Activated CD4-positive, alpha-beta T cell treated with anti-CD3 and anti-CD28 coated beads, Interleukin-2, amount 10 ng/mL, durations not matched to agents 24 days and 14 days (primary cell): ENCODE data around the gene BLOC1S1. TPM values are rescaled to one million over a fixed set of nuclear protein-coding genes. Genes with fewer than 3 reads are reported as not detected.

Experiments
- DNase-seq: peaks from one replicate; pipeline ENCODE4 v3.0.0; 2022
- H3K27ac Mint-ChIP-seq: one replicate; pipeline ENCODE4 v1.8.0; 2022; ENCODE audit warnings: mild to moderate bottlenecking, mixed read lengths
- H3K27me3 Mint-ChIP-seq: one replicate; pipeline ENCODE4 v1.8.0; 2022; ENCODE audit warnings: mixed read lengths
- H3K36me3 Mint-ChIP-seq: one replicate; pipeline ENCODE4 v1.8.0; 2022; ENCODE audit warnings: low read depth, mild to moderate bottlenecking, mixed read lengths
- H3K4me1 Mint-ChIP-seq: one replicate; pipeline ENCODE4 v1.8.0; 2021; ENCODE audit warnings: mixed read lengths
- H3K4me3 Mint-ChIP-seq: one replicate; pipeline ENCODE4 v1.8.0; 2022; ENCODE audit warnings: mild to moderate bottlenecking, moderate library complexity, mixed read lengths
- H3K9me3 Mint-ChIP-seq: one replicate; pipeline ENCODE4 v1.8.0; 2021; ENCODE audit warnings: mixed read lengths
- intact Hi-C: fragments of 100-400 bp; cut with micrococcal nuclease; formaldehyde crosslinking; loops from one replicate; pipeline ENCODE4 v1.15.1; 2023
- total RNA-seq: library from RNA; stranded (reverse); gene quantifications from 2 replicates; pipeline ENCODE4 v1.2.3, GENCODE V29; 2022

Gene BLOC1S1
- total RNA-seq, 1 donor from 2014 or later, result 62.7 TPM

- Mint-ChIP-seq H3K4me3 (no peak overlapping the region), H3K4me1 (peaks cover 27% of the 10 kb centered on the region), H3K27me3 (no peaks in the 10 kb centered on the region), H3K9me3 (no peaks in the 10 kb centered on the region), H3K36me3 (peaks cover 21% of the 10 kb centered on the region), H3K27ac (no peak overlapping the region)
- no peak for DNase-seq
- intact Hi-C loops, result no loop called here
These were observed 5.9 kb downstream of the BLOC1S1 start for GRCh38 chr12:55721601-55722213.

GRCh38 chr12:55722948-55723347 is 7.1 kb downstream of the BLOC1S1 start:
- intact Hi-C loops, result no loop called here
- peaks cover 27% of the 10 kb centered on the region for H3K4me1 Mint-ChIP-seq
- no peak for DNase-seq
- H3K4me3 Mint-ChIP-seq, result no peak overlapping the region
- H3K36me3 Mint-ChIP-seq, result peaks cover 29% of the 10 kb centered on the region
- no peaks in the 10 kb centered on the region for H3K9me3 Mint-ChIP-seq
- no peaks in the 10 kb centered on the region for H3K27me3 Mint-ChIP-seq
- no peak overlapping the region for H3K27ac Mint-ChIP-seq

GRCh38 chr12:55723516-55724225 is 7.8 kb downstream of the BLOC1S1 start:
- no peak for DNase-seq
- no peaks in the 10 kb centered on the region for H3K27me3 Mint-ChIP-seq
- intact Hi-C loops, result loop anchor here (1.0 kb wide), 1 partner anchor 14 kb away; no protein-coding TSS in a partner anchor
- H3K27ac Mint-ChIP-seq, result no peak overlapping the region
- H3K36me3 Mint-ChIP-seq, result peaks cover 29% of the 10 kb centered on the region
- no peaks in the 10 kb centered on the region for H3K9me3 Mint-ChIP-seq
- H3K4me3 Mint-ChIP-seq, result no peak overlapping the region
- H3K4me1 Mint-ChIP-seq, result peaks cover 22% of the 10 kb centered on the region

GRCh38 chr12:55724226-55724939 is 8.5 kb downstream of the BLOC1S1 start:
- peaks cover 22% of the 10 kb centered on the region for H3K4me1 Mint-ChIP-seq
- peaks cover 27% of the 10 kb centered on the region for H3K36me3 Mint-ChIP-seq
- peak overlapping the region; percentile 16 for H3K27ac Mint-ChIP-seq
- H3K9me3 Mint-ChIP-seq, result no peaks in the 10 kb centered on the region
- DNase-seq, result peak; percentile 90
- intact Hi-C loops, result loop anchor here (1.0 kb wide), 1 partner anchor 13 kb away; no protein-coding TSS in a partner anchor
- no peaks in the 10 kb centered on the region for H3K27me3 Mint-ChIP-seq
- H3K4me3 Mint-ChIP-seq, result no peak overlapping the region

GRCh38 chr12:55724940-55725309 is 9.1 kb downstream of the BLOC1S1 start:
- Mint-ChIP-seq H3K4me3 (no peak overlapping the region), H3K36me3 (peaks cover 29% of the 10 kb centered on the region), H3K27me3 (no peaks in the 10 kb centered on the region), H3K9me3 (no peaks in the 10 kb centered on the region), H3K27ac (no peak overlapping the region), H3K4me1 (peaks cover 26% of the 10 kb centered on the region)
- DNase-seq, result no peak
- intact Hi-C loops, result loop anchor here (1.0 kb wide), 1 partner anchor 12 kb away; no protein-coding TSS in a partner anchor

- Mint-ChIP-seq H3K36me3 (peaks cover 29% of the 10 kb centered on the region), H3K27me3 (no peaks in the 10 kb centered on the region), H3K27ac (no peak overlapping the region), H3K9me3 (no peaks in the 10 kb centered on the region), H3K4me3 (no peak overlapping the region), H3K4me1 (peaks cover 32% of the 10 kb centered on the region)
- DNase-seq, result no peak
- intact Hi-C loops, result no loop called here
These were observed 9.7 kb downstream of the BLOC1S1 start for GRCh38 chr12:55725556-55725955.

- Mint-ChIP-seq H3K36me3 (peaks cover 28% of the 10 kb centered on the region), H3K9me3 (no peaks in the 10 kb centered on the region), H3K4me3 (peak overlapping the region; percentile 92), H3K4me1 (peaks cover 36% of the 10 kb centered on the region), H3K27ac (peak overlapping the region; percentile 64), H3K27me3 (no peaks in the 10 kb centered on the region)
- no peak for DNase-seq
- intact Hi-C loops, result no loop called here
These were observed 11.1 kb downstream of the BLOC1S1 start for GRCh38 chr12:55726971-55727370.

- intact Hi-C loops, result no loop called here
- Mint-ChIP-seq H3K9me3 (no peaks in the 10 kb centered on the region), H3K27me3 (no peaks in the 10 kb centered on the region), H3K36me3 (peaks cover 28% of the 10 kb centered on the region), H3K4me1 (peaks cover 36% of the 10 kb centered on the region), H3K27ac (peak overlapping the region; percentile 79), H3K4me3 (peak overlapping the region; percentile 92)
- DNase-seq, result no peak
These were observed 11.9 kb downstream of the BLOC1S1 start for GRCh38 chr12:55727643-55728185.

GRCh38 chr12:55728186-55728938 is 12.5 kb downstream of the BLOC1S1 start:
- Mint-ChIP-seq H3K36me3 (peaks cover 28% of the 10 kb centered on the region), H3K4me1 (peaks cover 36% of the 10 kb centered on the region), H3K4me3 (peak overlapping the region; percentile 92), H3K9me3 (no peaks in the 10 kb centered on the region), H3K27ac (peak overlapping the region; percentile 79), H3K27me3 (no peaks in the 10 kb centered on the region)
- DNase-seq, result peak; percentile 74
- intact Hi-C loops, result no loop called here

- H3K4me1 Mint-ChIP-seq, result peaks cover 36% of the 10 kb centered on the region
- intact Hi-C loops, result loop anchor here (1.0 kb wide), 3 partner anchors 8 to 200 kb away; partner anchors contain the start of gene BLOC1S1
These were observed 13.3 kb downstream of the BLOC1S1 start, which contains the start of gene CD63 for GRCh38 chr12:55728939-55729818. CD63 (minus strand) TSS chr12:55729009; CDS start chr12:55728341, 668 bp downstream.

GRCh38 chr12:55729819-55730818 is 14.3 kb downstream of the BLOC1S1 start:
- Mint-ChIP-seq H3K27ac (peak overlapping the region; percentile 95), H3K36me3 (peaks cover 22% of the 10 kb centered on the region)

More at GRCh38 chr12:55728939-55729818, 13.3 kb downstream of the BLOC1S1 start, which contains the start of gene CD63:
- no peaks in the 10 kb centered on the region for H3K9me3 Mint-ChIP-seq
- peak within 1 kb of the TSS; percentile 92 for H3K4me3 Mint-ChIP-seq
- H3K27ac Mint-ChIP-seq, result peak within 1 kb of the TSS; percentile 95
- H3K36me3 Mint-ChIP-seq, result peaks cover 26% of the 10 kb centered on the region
- peak; percentile 89 for DNase-seq
- no peaks in the 10 kb centered on the region for H3K27me3 Mint-ChIP-seq

More at GRCh38 chr12:55729819-55730818, 14.3 kb downstream of the BLOC1S1 start:
- DNase-seq, result peak; percentile 79
- H3K4me1 Mint-ChIP-seq, result peaks cover 32% of the 10 kb centered on the region
- intact Hi-C loops, result loop anchor here (1.0 kb wide), 3 partner anchors 7 to 199 kb away; partner anchors contain the start of gene BLOC1S1
- peak overlapping the region; percentile 92 for H3K4me3 Mint-ChIP-seq
- H3K9me3 Mint-ChIP-seq, result no peaks in the 10 kb centered on the region
- no peaks in the 10 kb centered on the region for H3K27me3 Mint-ChIP-seq
